ENCODE results near the gene C7orf57.

C7orf57 gene

DNA sequence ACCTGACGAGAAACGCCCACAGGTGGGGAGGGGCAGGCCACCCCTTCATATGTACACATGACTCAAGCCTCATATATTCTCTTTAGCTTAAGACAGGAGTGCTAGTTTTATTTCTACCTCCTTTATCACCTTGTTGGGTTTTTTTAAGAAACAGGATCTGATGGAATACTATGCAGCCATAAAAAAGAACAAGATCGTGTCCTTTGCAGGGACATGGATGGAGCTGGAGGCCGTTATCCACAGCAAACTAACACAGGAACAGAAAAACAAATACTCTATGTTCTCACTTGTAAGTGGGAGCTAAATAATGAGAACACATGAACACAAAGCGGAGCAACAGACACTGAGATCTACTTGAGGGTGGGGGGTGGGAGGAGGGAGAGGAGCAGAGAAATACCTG lies 44.8 kb upstream of the C7orf57 start:
- H3F3A ChIP-seq (ENCODE audit: insufficient read depth, low read length), result peaks cover 14% of the 10 kb centered on the region
- no peaks in the 10 kb centered on the region for H3K9me2 ChIP-seq (replicated peaks; ENCODE audit: insufficient read depth, low read length)
- H3K27me3 ChIP-seq (replicated peaks; ENCODE audit: insufficient read depth, low read length), result no peaks in the 10 kb centered on the region
- TF ChIP-seq EZH2 (optimal IDR thresholded peaks at IDR 0.05; ENCODE audit: low read depth, low read length) (no peak), EZH2phosphoT487 (IDR thresholded peaks at IDR 0.05; ENCODE audit: low read length) (no peak)
- TF ChIP-seq, protein P1, sequence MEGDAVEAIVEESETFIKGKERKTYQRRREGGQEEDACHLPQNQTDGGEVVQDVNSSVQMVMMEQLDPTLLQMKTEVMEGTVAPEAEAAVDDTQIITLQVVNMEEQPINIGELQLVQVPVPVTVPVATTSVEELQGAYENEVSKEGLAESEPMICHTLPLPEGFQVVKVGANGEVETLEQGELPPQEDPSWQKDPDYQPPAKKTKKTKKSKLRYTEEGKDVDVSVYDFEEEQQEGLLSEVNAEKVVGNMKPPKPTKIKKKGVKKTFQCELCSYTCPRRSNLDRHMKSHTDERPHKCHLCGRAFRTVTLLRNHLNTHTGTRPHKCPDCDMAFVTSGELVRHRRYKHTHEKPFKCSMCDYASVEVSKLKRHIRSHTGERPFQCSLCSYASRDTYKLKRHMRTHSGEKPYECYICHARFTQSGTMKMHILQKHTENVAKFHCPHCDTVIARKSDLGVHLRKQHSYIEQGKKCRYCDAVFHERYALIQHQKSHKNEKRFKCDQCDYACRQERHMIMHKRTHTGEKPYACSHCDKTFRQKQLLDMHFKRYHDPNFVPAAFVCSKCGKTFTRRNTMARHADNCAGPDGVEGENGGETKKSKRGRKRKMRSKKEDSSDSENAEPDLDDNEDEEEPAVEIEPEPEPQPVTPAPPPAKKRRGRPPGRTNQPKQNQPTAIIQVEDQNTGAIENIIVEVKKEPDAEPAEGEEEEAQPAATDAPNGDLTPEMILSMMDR (IDR thresholded peaks at IDR 0.05; ENCODE audit: low read length), result no peak
- no peak overlapping the region for H3K4me3 ChIP-seq (ENCODE audit: low read length)
- no peaks in the 10 kb centered on the region for H3K36me3 ChIP-seq (replicated peaks; ENCODE audit: insufficient read depth, low read length)
- H3K9me3 ChIP-seq (replicated peaks; ENCODE audit: insufficient read depth, low read length), result no peaks in the 10 kb centered on the region
- no peaks in the 10 kb centered on the region for H3K79me2 ChIP-seq (ENCODE audit: low read length)
- H3K9ac ChIP-seq (ENCODE audit: low read length), result no peak overlapping the region
- no peak for DNase-seq
- no peak overlapping the region for H3K4me2 ChIP-seq (ENCODE audit: low read depth, low read length)
- no peak overlapping the region for H2AFZ ChIP-seq (ENCODE audit: low read length)
- no peaks in the 10 kb centered on the region for H4K20me1 ChIP-seq (ENCODE audit: insufficient read depth, low read length)
- H3K27ac ChIP-seq (ENCODE audit: low read length), result no peak overlapping the region
- H3K4me1 ChIP-seq (ENCODE audit: low read length), result no peaks in the 10 kb centered on the region

DNA sequence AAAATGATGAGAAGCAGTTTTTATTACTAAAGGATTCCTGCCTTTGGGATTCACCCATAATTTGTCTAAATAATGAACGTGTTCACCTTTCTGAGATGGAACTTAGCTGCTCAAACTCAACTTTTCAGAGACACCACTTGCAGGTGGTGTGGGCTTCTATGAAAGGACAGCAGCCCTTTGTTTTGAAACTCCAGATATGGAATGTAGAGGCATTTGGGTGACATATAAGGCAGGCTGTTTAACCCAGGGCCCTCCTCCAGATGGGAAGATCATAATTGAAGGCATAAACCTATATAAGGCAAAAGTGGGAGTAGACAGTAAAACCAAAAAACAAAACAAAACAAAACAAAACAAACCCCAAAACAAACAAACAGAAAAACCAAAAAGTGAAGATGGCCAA lies 44.1 kb upstream of the C7orf57 start:
- Histone ChIP-seq H3K27me3 (replicated peaks; ENCODE audit: insufficient read depth, low read length) (no peaks in the 10 kb centered on the region), H3K9ac (ENCODE audit: low read length) (peak overlapping the region; percentile 63; the same call in 1 of the 2 replicates), H3K36me3 (replicated peaks; ENCODE audit: insufficient read depth, low read length) (no peaks in the 10 kb centered on the region), H3K79me2 (ENCODE audit: low read length) (no peaks in the 10 kb centered on the region), H3K4me1 (ENCODE audit: low read length) (no peaks in the 10 kb centered on the region), H4K20me1 (ENCODE audit: insufficient read depth, low read length) (no peaks in the 10 kb centered on the region), H3F3A (ENCODE audit: insufficient read depth, low read length) (peaks cover 14% of the 10 kb centered on the region), H3K9me2 (replicated peaks; ENCODE audit: insufficient read depth, low read length) (no peaks in the 10 kb centered on the region), H3K27ac (ENCODE audit: low read length) (peak overlapping the region; percentile 73; the same call in 1 of the 2 replicates), H3K4me2 (ENCODE audit: low read depth, low read length) (peak overlapping the region; percentile 76), H3K4me3 (ENCODE audit: low read length) (peak overlapping the region; percentile 80), H3K9me3 (replicated peaks; ENCODE audit: insufficient read depth, low read length) (no peaks in the 10 kb centered on the region), H2AFZ (ENCODE audit: low read length) (peak overlapping the region; percentile 88)
- no peak for DNase-seq
- no peak for TF ChIP-seq EZH2phosphoT487 (IDR thresholded peaks at IDR 0.05; ENCODE audit: low read length)
- no peak for TF ChIP-seq EZH2 (optimal IDR thresholded peaks at IDR 0.05; ENCODE audit: low read depth, low read length)
- TF ChIP-seq, protein P1 (IDR thresholded peaks at IDR 0.05; ENCODE audit: low read length), result no peak

DNA sequence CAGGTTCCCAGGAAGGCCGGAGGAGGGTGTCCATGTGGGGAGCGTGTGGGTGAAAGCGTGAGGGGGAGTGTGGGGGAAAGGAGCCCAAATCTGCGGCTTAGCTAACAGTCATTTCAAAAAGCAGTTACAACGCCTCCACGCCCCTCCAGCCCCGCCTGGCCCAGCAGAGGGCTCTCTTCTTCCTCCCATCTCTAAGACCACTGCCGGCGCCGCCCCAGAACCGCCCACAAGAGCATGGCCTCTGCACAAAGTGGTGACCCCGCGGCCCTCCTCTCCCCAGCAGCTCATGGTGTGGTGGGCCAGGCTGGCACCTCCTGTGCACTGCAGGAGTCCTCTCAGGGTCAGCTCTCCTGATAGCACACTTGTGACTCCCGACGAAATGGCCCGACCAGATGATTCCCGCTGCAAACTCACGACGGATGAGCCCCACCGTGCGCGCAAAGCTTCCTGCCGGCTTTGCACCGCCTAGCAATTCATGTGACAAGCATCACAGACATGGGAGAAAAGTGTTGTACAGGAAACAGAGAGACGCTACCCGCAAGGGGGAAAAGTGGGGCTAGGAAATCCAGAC lies 43.5 kb upstream of the C7orf57 start:
- Histone ChIP-seq H3K9me2 (replicated peaks; ENCODE audit: insufficient read depth, low read length) (no peaks in the 10 kb centered on the region), H3K4me3 (ENCODE audit: low read length) (peak overlapping the region; percentile 80), H3K4me1 (ENCODE audit: low read length) (no peaks in the 10 kb centered on the region), H3K79me2 (ENCODE audit: low read length) (no peaks in the 10 kb centered on the region), H3K9me3 (replicated peaks; ENCODE audit: insufficient read depth, low read length) (no peaks in the 10 kb centered on the region), H2AFZ (ENCODE audit: low read length) (peak overlapping the region; percentile 88), H3K27me3 (replicated peaks; ENCODE audit: insufficient read depth, low read length) (no peaks in the 10 kb centered on the region), H4K20me1 (ENCODE audit: insufficient read depth, low read length) (no peaks in the 10 kb centered on the region), H3K9ac (ENCODE audit: low read length) (peak overlapping the region; percentile 63), H3K27ac (ENCODE audit: low read length) (peak overlapping the region; percentile 73), H3F3A (ENCODE audit: insufficient read depth, low read length) (peaks cover 14% of the 10 kb centered on the region), H3K36me3 (replicated peaks; ENCODE audit: insufficient read depth, low read length) (no peaks in the 10 kb centered on the region), H3K4me2 (ENCODE audit: low read depth, low read length) (peak overlapping the region; percentile 76)
- TF ChIP-seq, protein P1 (IDR thresholded peaks at IDR 0.05; ENCODE audit: low read length), result peak; percentile 62
- no peak for TF ChIP-seq EZH2 (optimal IDR thresholded peaks at IDR 0.05; ENCODE audit: low read depth, low read length)
- peak; percentile 89 for DNase-seq
